Measurements from ENCODE around the gene SAGE1.

SAGE1 gene

DNA sequence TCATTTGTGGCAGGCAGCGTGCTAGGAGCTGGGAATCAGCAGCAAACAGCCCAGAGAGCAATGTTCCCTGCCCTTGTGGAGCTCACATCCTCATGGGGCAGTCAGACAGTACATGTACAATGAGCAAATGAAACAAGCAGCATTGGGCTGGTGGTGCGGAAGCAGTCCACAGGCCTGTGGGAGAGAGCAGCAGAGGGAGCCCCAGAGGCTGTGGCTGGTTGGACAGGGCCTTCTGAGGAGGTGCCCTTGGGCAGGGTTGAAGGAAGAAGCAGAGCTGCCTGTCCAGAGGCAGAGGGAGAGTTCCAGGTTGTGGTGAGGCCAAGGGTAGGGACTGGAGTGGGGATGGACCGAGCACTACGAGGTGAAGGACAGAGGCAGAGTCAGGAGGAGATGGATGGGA lies 57.8 kb downstream of the SAGE1 start:
- Mint-ChIP-seq H3K27ac (no peak overlapping the region), H3K36me3 (ENCODE audit: low read depth) (no peaks in the 10 kb centered on the region), H3K4me1 (no peaks in the 10 kb centered on the region), H3K4me3 (no peak overlapping the region), H3K27me3 (no peaks in the 10 kb centered on the region), H3K9me3 (no peaks in the 10 kb centered on the region)
- DNase-seq (no peak), ATAC-seq (no peak)
